Measurements from ENCODE around the gene GUCY1B1. TPM values are rescaled to one million over a fixed set of nuclear protein-coding genes. Genes with fewer than 3 reads are reported as not detected.

The GUCY1B1 gene
- total RNA-seq, 1 donor from 2014 or later: 1.5 TPM

DNA sequence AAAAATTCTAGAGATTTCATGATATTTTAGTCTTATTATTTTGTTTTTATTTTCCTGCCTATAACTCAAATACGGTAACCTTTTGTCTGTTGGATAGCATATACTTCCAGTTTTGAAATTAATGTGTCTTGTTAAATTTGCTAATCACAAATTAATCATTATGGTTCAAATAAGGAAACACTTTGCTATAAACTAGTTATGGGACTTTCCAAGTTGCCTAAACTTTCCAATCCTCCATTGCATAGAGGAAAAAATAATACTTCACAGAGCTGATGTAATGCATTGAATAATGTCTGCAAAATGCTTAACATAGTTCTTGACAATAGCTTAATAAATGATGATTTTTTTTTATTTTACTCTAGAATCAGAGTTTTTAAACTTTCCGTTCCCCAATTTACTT lies 4.7 kb downstream of the GUCY1B1 start:
- Histone ChIP-seq H3K27me3 (ENCODE audit: insufficient read depth, low read length) (no peaks in the 10 kb centered on the region), H3K27ac (ENCODE audit: low read depth, low read length) (no peak overlapping the region), H3K4me1 (ENCODE audit: insufficient read depth, low read length) (no peaks in the 10 kb centered on the region), H3K9ac (ENCODE audit: low read length) (no peak overlapping the region), H3K36me3 (ENCODE audit: insufficient read depth, low read length) (no peaks in the 10 kb centered on the region), H2AFZ (ENCODE audit: low read depth, low read length) (no peak overlapping the region), H3K79me2 (ENCODE audit: insufficient read depth, low read length) (no peaks in the 10 kb centered on the region), H3K4me3 (ENCODE audit: insufficient read depth, low read depth, low read length) (no peak overlapping the region), H3K9me3 (ENCODE audit: insufficient read depth, low read depth, low read length) (no peaks in the 10 kb centered on the region), H3K4me2 (ENCODE audit: low read length) (no peak overlapping the region), H4K20me1 (ENCODE audit: insufficient read depth, low read length) (no peaks in the 10 kb centered on the region)
- H3K36me3 Mint-ChIP-seq (ENCODE audit: low read depth, unreplicated experiment): no peaks in the 10 kb centered on the region
- TF ChIP-seq, protein P1, sequence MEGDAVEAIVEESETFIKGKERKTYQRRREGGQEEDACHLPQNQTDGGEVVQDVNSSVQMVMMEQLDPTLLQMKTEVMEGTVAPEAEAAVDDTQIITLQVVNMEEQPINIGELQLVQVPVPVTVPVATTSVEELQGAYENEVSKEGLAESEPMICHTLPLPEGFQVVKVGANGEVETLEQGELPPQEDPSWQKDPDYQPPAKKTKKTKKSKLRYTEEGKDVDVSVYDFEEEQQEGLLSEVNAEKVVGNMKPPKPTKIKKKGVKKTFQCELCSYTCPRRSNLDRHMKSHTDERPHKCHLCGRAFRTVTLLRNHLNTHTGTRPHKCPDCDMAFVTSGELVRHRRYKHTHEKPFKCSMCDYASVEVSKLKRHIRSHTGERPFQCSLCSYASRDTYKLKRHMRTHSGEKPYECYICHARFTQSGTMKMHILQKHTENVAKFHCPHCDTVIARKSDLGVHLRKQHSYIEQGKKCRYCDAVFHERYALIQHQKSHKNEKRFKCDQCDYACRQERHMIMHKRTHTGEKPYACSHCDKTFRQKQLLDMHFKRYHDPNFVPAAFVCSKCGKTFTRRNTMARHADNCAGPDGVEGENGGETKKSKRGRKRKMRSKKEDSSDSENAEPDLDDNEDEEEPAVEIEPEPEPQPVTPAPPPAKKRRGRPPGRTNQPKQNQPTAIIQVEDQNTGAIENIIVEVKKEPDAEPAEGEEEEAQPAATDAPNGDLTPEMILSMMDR (IDR thresholded peaks at IDR 0.05; ENCODE audit: insufficient read depth, low read depth, low read length): no peak
- TF ChIP-seq EZH2 (IDR thresholded peaks at IDR 0.05; ENCODE audit: insufficient read depth, low read length): no peak
- DNase-seq (ENCODE audit: low read depth): no peak
- no peaks in the 10 kb centered on the region for H3K9me3 Mint-ChIP-seq (ENCODE audit: unreplicated experiment)
- H3K4me3 Mint-ChIP-seq (ENCODE audit: unreplicated experiment): no peak overlapping the region
- H3K27ac Mint-ChIP-seq (ENCODE audit: unreplicated experiment): no peak overlapping the region
- FAIRE-seq: no peak
- H3K27me3 Mint-ChIP-seq (ENCODE audit: low read depth, unreplicated experiment): no peaks in the 10 kb centered on the region
- no peaks in the 10 kb centered on the region for H3K4me1 Mint-ChIP-seq (ENCODE audit: low read depth, unreplicated experiment)

DNA sequence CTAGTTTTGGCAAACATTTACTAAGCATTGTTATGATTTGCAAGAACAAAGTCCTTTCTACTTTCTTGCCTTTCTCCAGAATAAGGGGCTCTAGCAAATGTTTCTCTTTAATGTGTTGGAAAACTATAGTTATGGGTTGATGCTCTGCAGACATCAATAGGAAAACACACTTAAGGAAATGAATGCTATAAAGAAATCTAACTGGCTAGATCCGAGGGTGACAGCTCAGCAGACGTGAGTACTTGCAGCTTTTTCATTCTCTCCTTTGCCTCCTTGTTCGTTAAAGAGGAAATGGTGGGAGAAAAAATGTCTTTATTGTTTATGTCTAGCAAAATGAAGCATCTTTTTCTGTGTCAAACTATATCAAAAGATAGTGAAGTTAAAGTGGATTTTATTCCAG lies 6.3 kb downstream of the GUCY1B1 start:
- no peak overlapping the region for H3K4me2 ChIP-seq (ENCODE audit: low read length)
- no peaks in the 10 kb centered on the region for H4K20me1 ChIP-seq (ENCODE audit: insufficient read depth, low read length)
- no peak overlapping the region for H3K4me3 ChIP-seq (ENCODE audit: insufficient read depth, low read depth, low read length)
- H3K9ac ChIP-seq (ENCODE audit: low read length): no peak overlapping the region
- FAIRE-seq (no peak), DNase-seq (ENCODE audit: low read depth) (no peak)
- no peaks in the 10 kb centered on the region for H3K9me3 ChIP-seq (ENCODE audit: insufficient read depth, low read depth, low read length)
- H3K4me1 ChIP-seq (ENCODE audit: insufficient read depth, low read length): no peaks in the 10 kb centered on the region
- no peak overlapping the region for H3K27ac ChIP-seq (ENCODE audit: low read depth, low read length)
- H3K4me1 Mint-ChIP-seq (ENCODE audit: low read depth, unreplicated experiment): no peaks in the 10 kb centered on the region
- H3K4me3 Mint-ChIP-seq (ENCODE audit: unreplicated experiment): no peak overlapping the region
- no peaks in the 10 kb centered on the region for H3K36me3 Mint-ChIP-seq (ENCODE audit: low read depth, unreplicated experiment)
- no peak overlapping the region for H3K27ac Mint-ChIP-seq (ENCODE audit: unreplicated experiment)
- no peak for TF ChIP-seq EZH2 (IDR thresholded peaks at IDR 0.05; ENCODE audit: insufficient read depth, low read length)
- TF ChIP-seq, protein P1 (IDR thresholded peaks at IDR 0.05; ENCODE audit: insufficient read depth, low read depth, low read length): no peak
- H3K27me3 Mint-ChIP-seq (ENCODE audit: low read depth, unreplicated experiment): no peaks in the 10 kb centered on the region
- H3K27me3 ChIP-seq (ENCODE audit: insufficient read depth, low read length): no peaks in the 10 kb centered on the region
- H3K79me2 ChIP-seq (ENCODE audit: insufficient read depth, low read length): no peaks in the 10 kb centered on the region
- H3K36me3 ChIP-seq (ENCODE audit: insufficient read depth, low read length): no peaks in the 10 kb centered on the region
- H3K9me3 Mint-ChIP-seq (ENCODE audit: unreplicated experiment): no peaks in the 10 kb centered on the region
- no peak overlapping the region for H2AFZ ChIP-seq (ENCODE audit: low read depth, low read length)

DNA sequence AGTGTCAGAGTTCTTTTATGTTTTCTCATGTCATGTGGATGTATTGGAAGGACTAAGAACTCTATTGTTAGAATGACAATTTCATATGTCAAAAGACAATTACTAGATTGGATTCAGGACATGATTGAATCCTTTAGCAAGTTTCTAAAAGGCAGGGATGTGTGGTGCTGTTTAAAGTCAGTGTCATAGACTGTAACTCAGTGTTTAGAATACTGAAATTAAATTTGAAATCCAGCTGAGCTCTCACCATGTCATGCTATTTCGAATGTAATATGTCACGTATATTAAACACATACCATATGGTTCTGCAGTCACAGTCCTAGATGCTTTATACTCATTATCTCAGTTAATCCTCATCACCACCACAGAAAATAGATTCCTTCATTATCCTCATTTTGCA lies 7.8 kb downstream of the GUCY1B1 start:
- FAIRE-seq (no peak), DNase-seq (ENCODE audit: low read depth) (no peak)
- Mint-ChIP-seq H3K9me3 (ENCODE audit: unreplicated experiment) (no peaks in the 10 kb centered on the region), H3K36me3 (ENCODE audit: low read depth, unreplicated experiment) (no peaks in the 10 kb centered on the region), H3K27me3 (ENCODE audit: low read depth, unreplicated experiment) (no peaks in the 10 kb centered on the region), H3K4me1 (ENCODE audit: low read depth, unreplicated experiment) (no peaks in the 10 kb centered on the region), H3K4me3 (ENCODE audit: unreplicated experiment) (no peak overlapping the region), H3K27ac (ENCODE audit: unreplicated experiment) (no peak overlapping the region)
- Histone ChIP-seq H3K4me3 (ENCODE audit: insufficient read depth, low read depth, low read length) (no peak overlapping the region), H3K9ac (ENCODE audit: low read length) (no peak overlapping the region), H3K79me2 (ENCODE audit: insufficient read depth, low read length) (no peaks in the 10 kb centered on the region), H3K27me3 (ENCODE audit: insufficient read depth, low read length) (no peaks in the 10 kb centered on the region), H3K4me1 (ENCODE audit: insufficient read depth, low read length) (no peaks in the 10 kb centered on the region), H3K27ac (ENCODE audit: low read depth, low read length) (no peak overlapping the region), H4K20me1 (ENCODE audit: insufficient read depth, low read length) (no peaks in the 10 kb centered on the region), H2AFZ (ENCODE audit: low read depth, low read length) (no peak overlapping the region), H3K36me3 (ENCODE audit: insufficient read depth, low read length) (no peaks in the 10 kb centered on the region), H3K4me2 (ENCODE audit: low read length) (no peak overlapping the region), H3K9me3 (ENCODE audit: insufficient read depth, low read depth, low read length) (no peaks in the 10 kb centered on the region)
- TF ChIP-seq, protein P1 (IDR thresholded peaks at IDR 0.05; ENCODE audit: insufficient read depth, low read depth, low read length): no peak
- no peak for TF ChIP-seq EZH2 (IDR thresholded peaks at IDR 0.05; ENCODE audit: insufficient read depth, low read length)

Data from astrocyte (in vitro differentiated cells and primary cell).